SK-N-MC (cell line): Measurements from ENCODE around the gene ZNF141.

Experiments used
- EZH2 ChIP-seq: fragments of 200-600 bp; sonication (generic); IDR thresholded peaks from one replicate; pipeline ENCODE4 v1.6.1; 2017; ENCODE audit warnings: antibody characterized with exemption
- FOXP2 ChIP-seq: optimal IDR thresholded peaks from 2 replicates; pipeline ENCODE3; 2011; ENCODE audit warnings: mild to moderate bottlenecking, moderate library complexity; ENCODE audit not compliant: insufficient read depth; ENCODE audit errors: extremely low read length, control extremely low read depth
- POLR2AphosphoS5 ChIP-seq: IDR thresholded peaks from 2 replicates; pipeline ENCODE4 v1.6.1; 2012; ENCODE audit warnings: mild to moderate bottlenecking, low read depth, low read length, borderline replicate concordance

- TF ChIP-seq POLR2AphosphoS5 (no peak), EZH2 (no peak), FOXP2 (no peak)
Measured at GRCh38 chr4:335515-335914, 2.1 kb upstream of the ZNF141 start.
